Brain microvascular endothelial cell (primary cell): ENCODE results near the gene SLC22A12.

Experiments
- DNase-seq: peaks from one replicate; pipeline ENCODE4 v3.0.0-alpha.2; 2020
- H3K27ac ChIP-seq: fragments of 250-450 bp; sonication (Bioruptor Pico); 2 replicates; pipeline ENCODE4 v1.5.1; 2020; ENCODE audit warnings: mild to moderate bottlenecking, moderate library complexity
- H3K27me3 ChIP-seq: fragments of 250-450 bp; sonication (Bioruptor Pico); replicated peaks from 2 replicates; pipeline ENCODE4 v1.5.1; 2020; ENCODE audit warnings: mild to moderate bottlenecking
- H3K36me3 ChIP-seq: fragments of 250-450 bp; sonication (Bioruptor Pico); replicated peaks from 2 replicates; pipeline ENCODE4 v1.5.1; 2020; ENCODE audit warnings: mild to moderate bottlenecking
- H3K4me3 ChIP-seq: 2 replicates; pipeline ENCODE4 v1.5.1; 2011; ENCODE audit warnings: low read depth, mild to moderate bottlenecking, control low read depth, low read length, moderate library complexity
- CTCF ChIP-seq: IDR thresholded peaks from 2 replicates; pipeline ENCODE4 v1.5.1; 2011; ENCODE audit warnings: low read depth, mild to moderate bottlenecking, moderate library complexity, low read length, control low read depth, inconsistent platforms; ENCODE audit errors: missing control alignments
- in situ Hi-C: cut with HindIII; loops from 2 replicates; pipeline ENCODE4 v1.10.0; 2017; ENCODE audit warnings: low sequenced_read_pairs, low pct_ligation_motif_present

The SLC22A12 gene

GRCh38 chr11:64577202-64577601 is 13.8 kb upstream of the SLC22A12 start:
- H3K27ac ChIP-seq = no peak overlapping the region
- H3K36me3 ChIP-seq = no peaks in the 10 kb centered on the region
- H3K27me3 ChIP-seq = peaks cover 2% of the 10 kb centered on the region
- DNase-seq = no peak
- no peak overlapping the region for H3K4me3 ChIP-seq
- TF ChIP-seq CTCF = no peak
- in situ Hi-C loops = no loop called here

- no peak overlapping the region for H3K4me3 ChIP-seq
- DNase-seq = no peak
- in situ Hi-C loops = no loop called here
- H3K27me3 ChIP-seq = peaks cover 1% of the 10 kb centered on the region
- H3K27ac ChIP-seq = no peak overlapping the region
- TF ChIP-seq CTCF = no peak
- H3K36me3 ChIP-seq = no peaks in the 10 kb centered on the region
Measured at GRCh38 chr11:64580412-64580811, 10.6 kb upstream of the SLC22A12 start.

- Histone ChIP-seq H3K36me3 (no peaks in the 10 kb centered on the region), H3K27me3 (no peaks in the 10 kb centered on the region), H3K4me3 (no peak overlapping the region), H3K27ac (no peak overlapping the region)
- in situ Hi-C loops = no loop called here
- DNase-seq = no peak
- TF ChIP-seq CTCF = no peak
Measured at GRCh38 chr11:64581057-64581523, 9.9 kb upstream of the SLC22A12 start.

GRCh38 chr11:64582885-64583284 is 8.1 kb upstream of the SLC22A12 start:
- no peak overlapping the region for H3K27ac ChIP-seq
- no peak overlapping the region for H3K4me3 ChIP-seq
- no peaks in the 10 kb centered on the region for H3K36me3 ChIP-seq
- in situ Hi-C loops = no loop called here
- no peak for DNase-seq
- TF ChIP-seq CTCF = no peak
- H3K27me3 ChIP-seq = no peaks in the 10 kb centered on the region

GRCh38 chr11:64583296-64584262 is 7.4 kb upstream of the SLC22A12 start:
- in situ Hi-C loops = no loop called here
- Histone ChIP-seq H3K27ac (no peak overlapping the region), H3K36me3 (no peaks in the 10 kb centered on the region), H3K27me3 (no peaks in the 10 kb centered on the region), H3K4me3 (no peak overlapping the region)
- DNase-seq = no peak
- no peak for TF ChIP-seq CTCF
